IMR-90 (cell line): ENCODE data around the gene LPO. TPM values are rescaled to one million over a fixed set of nuclear protein-coding genes. Genes with fewer than 3 reads are reported as not detected.

ENCODE experiments used
- ATAC-seq: fragments of 200-7000 bp; cut with Tn5 transposase; 2 replicates; pipeline ENCODE4 v1.9.1; 2020; ENCODE audit warnings: low read depth, mild to moderate bottlenecking, moderate library complexity
- BruUV-seq: library from RNA; stranded (reverse); fragments of 400-500 nt; replicated peaks from 2 replicates; lab custom pipeline; 2021; lab: Mats Ljungman, UMichigan
- CTCF ChIA-PET: fragments of 300-600 bp; formaldehyde crosslinking; extraction: SDS; loops from one replicate; lab custom pipeline; 2021; ENCODE audit warnings: antibody characterized with exemption; lab: Yijun Ruan, JAX
- POLR2A ChIA-PET: fragments of 300-600 bp; sonication (Branson Sonifier 250); formaldehyde crosslinking; loops from one replicate; lab custom pipeline; 2022; ENCODE audit warnings: antibody characterized with exemption; ENCODE audit not compliant: unreplicated experiment; lab: Charles Lee
- DNase-seq: peaks from one replicate; pipeline ENCODE4 v3.0.0; 2013
- H2AFZ ChIP-seq: replicated peaks from 2 replicates; pipeline ENCODE3; 2013; ENCODE audit warnings: low read length, mild to moderate bottlenecking; ENCODE audit not compliant: poor library complexity
- H2AK5ac ChIP-seq: 2 replicates; pipeline ENCODE4 v1.6.1; 2013; ENCODE audit warnings: low read depth, low read length, inconsistent platforms
- H2AK9ac ChIP-seq: replicated peaks from 2 replicates; pipeline ENCODE3; 2013; ENCODE audit warnings: mild to moderate bottlenecking, low read depth, low read length, moderate library complexity; ENCODE audit not compliant: poor library complexity
- H2BK120ac ChIP-seq: 2 replicates; pipeline ENCODE4 v1.6.1; 2013; ENCODE audit warnings: low read depth, low read length, inconsistent platforms
- H2BK15ac ChIP-seq: 3 replicates; pipeline ENCODE4 v1.6.1; 2013; ENCODE audit warnings: low read depth, low read length, inconsistent platforms
- H2BK20ac ChIP-seq: 2 replicates; pipeline ENCODE4 v1.6.1; 2013; ENCODE audit warnings: low read depth, mild to moderate bottlenecking, inconsistent platforms, low read length, moderate library complexity
- H2BK5ac ChIP-seq: 2 replicates; pipeline ENCODE4 v1.6.1; 2013; ENCODE audit warnings: mild to moderate bottlenecking, low read depth, low read length, inconsistent platforms; ENCODE audit not compliant: poor library complexity, severe bottlenecking
- H3K14ac ChIP-seq: replicated peaks from 2 replicates; pipeline ENCODE4 v1.6.1; 2013; ENCODE audit warnings: low read depth, low read length, inconsistent platforms
- H3K18ac ChIP-seq: 2 replicates; pipeline ENCODE4 v1.6.1; 2013; ENCODE audit warnings: low read depth, low read length, control low read depth
- H3K23ac ChIP-seq: 2 replicates; pipeline ENCODE4 v1.6.1; 2013; ENCODE audit warnings: low read depth, low read length, inconsistent platforms
- H3K27ac ChIP-seq: 2 replicates; pipeline ENCODE4 v1.5.1; 2013; ENCODE audit warnings: mild to moderate bottlenecking, control low read depth, low read length; ENCODE audit not compliant: insufficient read depth
- H3K27me3 ChIP-seq: 2 replicates; pipeline ENCODE4 v1.6.1; 2013; ENCODE audit warnings: low read length; ENCODE audit not compliant: control insufficient read depth, insufficient read depth
- H3K36me3 ChIP-seq: 2 replicates; pipeline ENCODE4 v1.6.1; 2013; ENCODE audit warnings: low read length, mixed read lengths; ENCODE audit not compliant: control insufficient read depth, insufficient read depth
- H3K4ac ChIP-seq: 2 replicates; pipeline ENCODE4 v1.6.1; 2013; ENCODE audit warnings: low read depth, low read length, inconsistent platforms
- H3K4me1 ChIP-seq: 2 replicates; pipeline ENCODE4 v1.6.1; 2013; ENCODE audit warnings: low read length, mixed read lengths; ENCODE audit not compliant: control insufficient read depth, insufficient read depth
- H3K4me2 ChIP-seq: 2 replicates; pipeline ENCODE4 v1.6.1; 2013; ENCODE audit warnings: low read depth, mild to moderate bottlenecking, control low read depth, low read length, moderate library complexity
- H3K4me3 ChIP-seq: 2 replicates; pipeline ENCODE4 v1.5.1; 2013; ENCODE audit warnings: low read depth, mild to moderate bottlenecking, control low read depth, low read length, moderate library complexity; ENCODE audit not compliant: insufficient read depth
- H3K56ac ChIP-seq: 2 replicates; pipeline ENCODE4 v1.6.1; 2013; ENCODE audit warnings: low read length, inconsistent platforms; ENCODE audit not compliant: insufficient read depth; ENCODE audit errors: extremely low read depth
- H3K79me1 ChIP-seq, 2 experiments: 2 replicates each; pipeline ENCODE4 v1.6.1; 2013; ENCODE audit warnings: low read length in 2 of 2, inconsistent platforms in 1 of 2, low read depth in 1 of 2
- H3K9ac ChIP-seq: 2 replicates; pipeline ENCODE4 v1.6.1; 2013; ENCODE audit warnings: low read depth, low read length, control low read depth
- H3K9me1 ChIP-seq: 2 replicates; pipeline ENCODE4 v1.6.1; 2013; ENCODE audit warnings: low read length, inconsistent platforms; ENCODE audit not compliant: insufficient read depth
- H3K9me3 ChIP-seq: 2 replicates; pipeline ENCODE4 v1.6.1; 2013; ENCODE audit warnings: low read length; ENCODE audit not compliant: control insufficient read depth, insufficient read depth
- H4K20me1 ChIP-seq: 2 replicates; pipeline ENCODE4 v1.6.1; 2013; ENCODE audit warnings: low read length, inconsistent platforms; ENCODE audit not compliant: insufficient read depth
- H4K5ac ChIP-seq: 2 replicates; pipeline ENCODE4 v1.6.1; 2013; ENCODE audit warnings: mild to moderate bottlenecking, low read depth, low read length, control low read depth
- H4K8ac ChIP-seq, 2 experiments: 2 replicates each; pipeline ENCODE4 v1.6.1; 2013; ENCODE audit warnings: low read depth in 2 of 2, low read length in 2 of 2, control low read depth in 1 of 2, inconsistent platforms in 1 of 2
- H4K91ac ChIP-seq: 2 replicates; pipeline ENCODE4 v1.6.1; 2013; ENCODE audit warnings: low read depth, low read length, inconsistent platforms; ENCODE audit not compliant: insufficient read depth
- CEBPB ChIP-seq: IDR thresholded peaks from 2 replicates; pipeline ENCODE4 v1.6.1; 2012; ENCODE audit warnings: low read depth, low read length, improper control_type of control experiment
- MAFK ChIP-seq: IDR thresholded peaks from 2 replicates; pipeline ENCODE4 v1.6.1; 2012; ENCODE audit warnings: low read depth, low read length, improper control_type of control experiment
- POLR2A ChIP-seq: IDR thresholded peaks from 2 replicates; pipeline ENCODE4 v1.6.1; 2012; ENCODE audit warnings: mild to moderate bottlenecking, low read depth, low read length
- RCOR1 ChIP-seq: IDR thresholded peaks from 2 replicates; pipeline ENCODE4 v1.6.1; 2012; ENCODE audit warnings: mild to moderate bottlenecking, low read length, improper control_type of control experiment; ENCODE audit not compliant: insufficient replicate concordance
- WGBS, 2 experiments: methylation state at CpG; one replicate each; pipeline versions ENCODE4 v1.1.5 to v1.1.7; 2013; ENCODE audit warnings: missing lambda C conversion rate in 2 of 2; ENCODE audit not compliant: insufficient read length in 1 of 2; ENCODE audit errors: extremely low coverage in 2 of 2; 5-methylcytosine and 5-hydroxymethylcytosine counted together
- dilution Hi-C: fragments of 300-500 bp; cut with HindIII; formaldehyde crosslinking; loops from one replicate; pipeline ENCODE4 v1.14.3; 2018; ENCODE audit warnings: low sequenced_read_pairs; ENCODE audit not compliant: unreplicated experiment
- in situ Hi-C: fragments of 300-500 bp; cut with MboI; formaldehyde crosslinking; loops from 3 replicates; pipeline ENCODE4 v1.14.3; 2019; ENCODE audit warnings: low sequenced_read_pairs, inconsistent platforms, mixed read lengths
- intact Hi-C: fragments of 100-400 bp; cut with micrococcal nuclease; formaldehyde crosslinking; loops from 2 replicates; pipeline ENCODE4 v1.10.0; 2022
- polyA plus RNA-seq, 3 experiments: library from polyadenylated mRNA; depleted of rRNA; stranded (reverse); fragments of >200 nt; gene quantifications; 2 replicates each; pipeline ENCODE4 v1.2.3, GENCODE V29; 2012; ENCODE audit warnings: low replicate concordance in 1 of 3
- total RNA-seq: library from RNA; depleted of rRNA; stranded (reverse); fragments of >200 nt; gene quantifications from 2 replicates; pipeline ENCODE4 v1.2.3, GENCODE V29; 2012

The LPO gene
- total and polyA plus RNA-seq, 2 of the 4 experiments (the other 2 are of a cell fraction) = not detected

DNA sequence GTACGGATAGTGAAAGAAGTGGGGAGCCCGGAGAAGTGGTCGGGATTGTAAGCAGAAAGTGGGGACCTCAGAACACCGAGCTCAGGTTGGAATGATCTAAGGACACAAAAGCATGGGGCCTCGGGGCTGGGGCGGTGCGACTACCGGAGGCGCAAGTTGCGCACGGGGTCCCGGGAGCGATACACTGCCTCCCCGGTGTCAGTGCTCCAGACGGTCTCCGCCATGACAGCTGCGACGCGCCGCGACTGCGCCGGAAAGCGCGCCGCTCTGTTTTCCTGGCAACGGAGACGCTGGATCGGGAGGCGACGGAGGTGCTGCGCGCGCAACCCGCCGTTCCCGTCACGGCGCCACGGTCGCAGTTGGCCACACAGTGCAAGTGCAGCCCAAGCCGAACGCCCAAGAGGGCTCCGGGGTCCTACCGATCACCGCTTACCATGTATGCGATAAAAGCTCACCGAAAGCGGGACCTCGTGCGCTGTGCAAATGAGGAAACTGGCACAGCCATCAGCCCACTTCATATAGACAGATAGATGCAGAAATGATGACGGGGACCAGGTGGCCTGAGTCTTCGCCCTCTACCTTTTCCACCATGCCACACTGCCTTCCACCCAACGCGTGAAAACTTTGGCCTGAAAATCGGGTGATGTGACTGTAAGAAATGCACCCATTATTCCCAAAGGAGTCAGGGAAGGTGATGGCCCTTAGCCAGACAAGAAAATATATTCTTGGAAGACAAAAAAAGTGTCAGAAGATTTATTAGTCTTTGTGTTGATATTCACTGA, 19.2 kb upstream of the LPO start, which contains the start of gene MKS1 (continued):
- TF ChIP-seq RCOR1 (no peak), MAFK (no peak), CEBPB (no peak)

DNA sequence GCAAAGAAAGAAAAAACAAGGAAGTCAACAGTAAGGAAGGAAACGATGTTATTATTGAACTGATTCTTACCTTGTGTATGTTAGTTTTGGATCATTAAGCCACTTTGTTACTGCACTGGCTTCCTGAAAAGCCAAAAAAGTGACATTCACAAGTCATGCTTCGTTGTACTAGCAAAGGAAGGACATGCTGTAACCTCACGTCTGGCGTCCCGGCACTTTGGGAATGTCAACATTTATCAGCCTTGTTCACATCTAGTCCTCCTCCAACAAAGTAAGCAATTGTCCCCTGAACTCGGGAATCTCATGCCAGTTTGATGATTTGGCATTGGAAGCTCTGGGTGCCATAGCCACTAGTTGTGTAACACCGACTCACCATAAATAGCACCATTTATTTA, 18.6 kb upstream of the LPO start:
- no TSS peak for BruUV-seq
- Histone ChIP-seq H3K9ac (no peak overlapping the region), H3K9me3 (no peaks in the 10 kb centered on the region)

More for the DNA sequence above, 18.6 kb upstream of the LPO start:
- Histone ChIP-seq H3K4me1 (peaks cover 3% of the 10 kb centered on the region; the same call in 1 of the 2 replicates), H3K79me1 (peaks cover 5% of the 10 kb centered on the region in 2 experiments; a peak in 2 of 4 replicates), H4K8ac (peak overlapping the region; percentile 94 to 96), H3K56ac (no peak overlapping the region), H3K14ac (no peak overlapping the region), H3K23ac (no peak overlapping the region), H2BK5ac (no peak overlapping the region), H4K91ac (no peak overlapping the region), H2AK9ac (no peak overlapping the region), H4K20me1 (no peaks in the 10 kb centered on the region), H3K36me3 (0 out of 2 replicates have a peak, but pooled peaks cover 2% of the 10 kb centered on the region), H3K9me1 (peaks cover 5% of the 10 kb centered on the region; the same call in 1 of the 2 replicates), H3K4ac (no peak overlapping the region), H2BK15ac (no peak overlapping the region), H3K27me3 (no peaks in the 10 kb centered on the region), H2AFZ (peak overlapping the region; percentile 78), H3K4me2 (peak overlapping the region; percentile 49; the same call in 1 of the 2 replicates), H2BK120ac (no peak overlapping the region), H3K27ac (no peak overlapping the region), H2AK5ac (no peak overlapping the region), H3K18ac (no peak overlapping the region), H2BK20ac (no peak overlapping the region), H3K4me3 (no peak overlapping the region), H4K5ac (peak overlapping the region; percentile 94)
- dilution Hi-C loops = no loop called here
- DNase-seq (no peak), ATAC-seq (no peak)
- in situ Hi-C loops = no loop called here
- POLR2A ChIA-PET = no interaction called here
- intact Hi-C loops = no loop called here
- TF ChIP-seq POLR2A = no peak
- TF ChIP-seq RCOR1 = no peak
- CTCF ChIA-PET = interaction anchor here (0.5 to 0.6 kb wide), 2 partner anchors 11 to 340 kb away, joined by 3 to 4 read pairs; no protein-coding TSS in a partner anchor
- WGBS, 2 experiments = 87% methylated on average over 3 of the region's 7 CpGs; no CpG with 5 or more reads in 1 of the 2 experiments
